ENCODE data around the gene LRMDA. TPM values are rescaled to one million over a fixed set of nuclear protein-coding genes. Genes with fewer than 3 reads are reported as not detected.

LRMDA gene
- total and polyA plus RNA-seq, 2 of the 13 experiments (the other 11 are each of a cell fraction or from before 2014, with no cell fraction given): 13.4 to 22.0 TPM

DNA sequence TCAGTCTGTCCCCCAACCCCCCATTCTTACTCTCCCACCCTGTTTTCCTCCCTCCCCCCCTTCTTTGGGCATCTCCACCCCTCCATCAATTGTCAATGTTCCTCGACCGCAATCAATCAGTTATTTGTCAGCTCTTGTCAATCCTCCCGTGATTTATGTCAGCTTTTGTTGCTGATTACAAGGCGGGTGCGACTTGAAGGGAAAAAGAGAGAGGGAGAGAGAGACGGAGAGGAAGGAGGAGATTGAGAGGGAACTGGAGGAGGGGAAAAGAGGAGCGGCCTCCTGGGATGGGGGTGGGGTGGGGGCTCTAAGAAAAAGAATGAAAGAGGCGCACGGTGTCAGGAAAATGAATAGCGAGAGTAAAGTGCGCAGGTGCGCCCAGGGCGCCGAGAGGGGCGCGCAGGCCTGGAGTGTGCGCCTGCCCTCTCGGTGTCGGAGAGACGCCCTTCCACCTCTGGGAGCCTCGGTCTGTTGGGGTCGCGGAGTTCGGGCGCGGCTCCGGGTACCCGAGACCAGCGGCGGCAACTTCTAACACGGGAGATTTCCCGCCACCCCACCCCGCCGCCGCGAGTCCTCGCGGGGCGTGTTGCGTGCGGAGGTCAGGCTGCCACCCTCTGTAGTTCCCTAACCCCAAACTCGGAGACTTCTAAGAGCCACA is 28.8 kb upstream of the LRMDA start (continued):
- TF ChIP-seq, protein P1, sequence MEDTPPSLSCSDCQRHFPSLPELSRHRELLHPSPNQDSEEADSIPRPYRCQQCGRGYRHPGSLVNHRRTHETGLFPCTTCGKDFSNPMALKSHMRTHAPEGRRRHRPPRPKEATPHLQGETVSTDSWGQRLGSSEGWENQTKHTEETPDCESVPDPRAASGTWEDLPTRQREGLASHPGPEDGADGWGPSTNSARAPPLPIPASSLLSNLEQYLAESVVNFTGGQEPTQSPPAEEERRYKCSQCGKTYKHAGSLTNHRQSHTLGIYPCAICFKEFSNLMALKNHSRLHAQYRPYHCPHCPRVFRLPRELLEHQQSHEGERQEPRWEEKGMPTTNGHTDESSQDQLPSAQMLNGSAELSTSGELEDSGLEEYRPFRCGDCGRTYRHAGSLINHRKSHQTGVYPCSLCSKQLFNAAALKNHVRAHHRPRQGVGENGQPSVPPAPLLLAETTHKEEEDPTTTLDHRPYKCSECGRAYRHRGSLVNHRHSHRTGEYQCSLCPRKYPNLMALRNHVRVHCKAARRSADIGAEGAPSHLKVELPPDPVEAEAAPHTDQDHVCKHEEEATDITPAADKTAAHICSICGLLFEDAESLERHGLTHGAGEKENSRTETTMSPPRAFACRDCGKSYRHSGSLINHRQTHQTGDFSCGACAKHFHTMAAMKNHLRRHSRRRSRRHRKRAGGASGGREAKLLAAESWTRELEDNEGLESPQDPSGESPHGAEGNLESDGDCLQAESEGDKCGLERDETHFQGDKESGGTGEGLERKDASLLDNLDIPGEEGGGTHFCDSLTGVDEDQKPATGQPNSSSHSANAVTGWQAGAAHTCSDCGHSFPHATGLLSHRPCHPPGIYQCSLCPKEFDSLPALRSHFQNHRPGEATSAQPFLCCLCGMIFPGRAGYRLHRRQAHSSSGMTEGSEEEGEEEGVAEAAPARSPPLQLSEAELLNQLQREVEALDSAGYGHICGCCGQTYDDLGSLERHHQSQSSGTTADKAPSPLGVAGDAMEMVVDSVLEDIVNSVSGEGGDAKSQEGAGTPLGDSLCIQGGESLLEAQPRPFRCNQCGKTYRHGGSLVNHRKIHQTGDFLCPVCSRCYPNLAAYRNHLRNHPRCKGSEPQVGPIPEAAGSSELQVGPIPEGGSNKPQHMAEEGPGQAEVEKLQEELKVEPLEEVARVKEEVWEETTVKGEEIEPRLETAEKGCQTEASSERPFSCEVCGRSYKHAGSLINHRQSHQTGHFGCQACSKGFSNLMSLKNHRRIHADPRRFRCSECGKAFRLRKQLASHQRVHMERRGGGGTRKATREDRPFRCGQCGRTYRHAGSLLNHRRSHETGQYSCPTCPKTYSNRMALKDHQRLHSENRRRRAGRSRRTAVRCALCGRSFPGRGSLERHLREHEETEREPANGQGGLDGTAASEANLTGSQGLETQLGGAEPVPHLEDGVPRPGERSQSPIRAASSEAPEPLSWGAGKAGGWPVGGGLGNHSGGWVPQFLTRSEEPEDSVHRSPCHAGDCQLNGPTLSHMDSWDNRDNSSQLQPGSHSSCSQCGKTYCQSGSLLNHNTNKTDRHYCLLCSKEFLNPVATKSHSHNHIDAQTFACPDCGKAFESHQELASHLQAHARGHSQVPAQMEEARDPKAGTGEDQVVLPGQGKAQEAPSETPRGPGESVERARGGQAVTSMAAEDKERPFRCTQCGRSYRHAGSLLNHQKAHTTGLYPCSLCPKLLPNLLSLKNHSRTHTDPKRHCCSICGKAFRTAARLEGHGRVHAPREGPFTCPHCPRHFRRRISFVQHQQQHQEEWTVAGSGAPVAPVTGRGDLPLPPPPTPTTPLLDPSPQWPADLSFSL (CRISPR knock-in tag; IDR thresholded peaks at IDR 0.05): no peak
- TF ChIP-seq PRMT3 (CRISPR knock-in tag; IDR thresholded peaks at IDR 0.05; ENCODE audit: borderline replicate concordance, low read depth): no peak
- TF ChIP-seq, protein P2, sequence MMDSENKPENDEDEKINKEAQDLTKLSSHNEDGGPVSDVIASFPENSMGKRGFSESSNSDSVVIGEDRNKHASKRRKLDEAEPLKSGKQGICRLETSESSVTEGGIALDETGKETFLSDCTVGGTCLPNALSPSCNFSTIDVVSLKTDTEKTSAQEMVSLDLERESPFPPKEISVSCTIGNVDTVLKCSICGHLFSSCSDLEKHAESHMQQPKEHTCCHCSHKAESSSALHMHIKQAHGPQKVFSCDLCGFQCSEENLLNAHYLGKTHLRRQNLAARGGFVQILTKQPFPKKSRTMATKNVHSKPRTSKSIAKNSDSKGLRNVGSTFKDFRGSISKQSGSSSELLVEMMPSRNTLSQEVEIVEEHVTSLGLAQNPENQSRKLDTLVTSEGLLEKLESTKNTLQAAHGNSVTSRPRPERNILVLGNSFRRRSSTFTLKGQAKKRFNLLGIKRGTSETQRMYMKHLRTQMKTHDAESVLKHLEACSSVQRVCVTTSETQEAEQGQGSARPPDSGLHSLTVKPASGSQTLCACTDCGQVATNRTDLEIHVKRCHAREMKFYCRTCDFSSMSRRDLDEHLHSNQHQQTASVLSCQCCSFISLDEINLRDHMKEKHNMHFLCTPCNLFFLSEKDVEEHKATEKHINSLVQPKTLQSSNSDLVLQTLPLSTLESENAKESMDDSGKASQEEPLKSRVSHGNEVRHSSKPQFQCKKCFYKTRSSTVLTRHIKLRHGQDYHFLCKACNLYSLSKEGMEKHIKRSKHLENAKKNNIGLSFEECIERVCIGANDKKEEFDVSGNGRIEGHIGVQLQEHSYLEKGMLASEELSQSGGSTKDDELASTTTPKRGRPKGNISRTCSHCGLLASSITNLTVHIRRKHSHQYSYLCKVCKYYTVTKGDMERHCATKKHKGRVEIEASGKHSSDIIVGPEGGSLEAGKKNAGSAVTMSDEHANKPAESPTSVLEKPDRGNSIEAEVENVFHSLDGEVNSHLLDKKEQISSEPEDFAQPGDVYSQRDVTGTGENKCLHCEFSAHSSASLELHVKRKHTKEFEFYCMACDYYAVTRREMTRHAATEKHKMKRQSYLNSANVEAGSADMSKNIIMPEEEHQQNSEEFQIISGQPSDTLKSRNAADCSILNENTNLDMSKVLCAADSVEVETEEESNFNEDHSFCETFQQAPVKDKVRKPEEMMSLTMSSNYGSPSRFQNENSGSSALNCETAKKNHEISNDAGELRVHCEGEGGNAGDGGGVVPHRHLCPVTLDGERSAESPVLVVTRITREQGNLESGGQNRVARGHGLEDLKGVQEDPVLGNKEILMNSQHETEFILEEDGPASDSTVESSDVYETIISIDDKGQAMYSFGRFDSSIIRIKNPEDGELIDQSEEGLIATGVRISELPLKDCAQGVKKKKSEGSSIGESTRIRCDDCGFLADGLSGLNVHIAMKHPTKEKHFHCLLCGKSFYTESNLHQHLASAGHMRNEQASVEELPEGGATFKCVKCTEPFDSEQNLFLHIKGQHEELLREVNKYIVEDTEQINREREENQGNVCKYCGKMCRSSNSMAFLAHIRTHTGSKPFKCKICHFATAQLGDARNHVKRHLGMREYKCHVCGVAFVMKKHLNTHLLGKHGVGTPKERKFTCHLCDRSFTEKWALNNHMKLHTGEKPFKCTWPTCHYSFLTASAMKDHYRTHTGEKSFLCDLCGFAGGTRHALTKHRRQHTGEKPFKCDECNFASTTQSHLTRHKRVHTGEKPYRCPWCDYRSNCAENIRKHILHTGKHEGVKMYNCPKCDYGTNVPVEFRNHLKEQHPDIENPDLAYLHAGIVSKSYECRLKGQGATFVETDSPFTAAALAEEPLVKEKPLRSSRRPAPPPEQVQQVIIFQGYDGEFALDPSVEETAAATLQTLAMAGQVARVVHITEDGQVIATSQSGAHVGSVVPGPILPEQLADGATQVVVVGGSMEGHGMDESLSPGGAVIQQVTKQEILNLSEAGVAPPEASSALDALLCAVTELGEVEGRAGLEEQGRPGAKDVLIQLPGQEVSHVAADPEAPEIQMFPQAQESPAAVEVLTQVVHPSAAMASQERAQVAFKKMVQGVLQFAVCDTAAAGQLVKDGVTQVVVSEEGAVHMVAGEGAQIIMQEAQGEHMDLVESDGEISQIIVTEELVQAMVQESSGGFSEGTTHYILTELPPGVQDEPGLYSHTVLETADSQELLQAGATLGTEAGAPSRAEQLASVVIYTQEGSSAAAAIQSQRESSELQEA (CRISPR knock-in tag; IDR thresholded peaks at IDR 0.05; ENCODE audit: not compliant biosample characterization): peak; percentile 11
- TF ChIP-seq, protein P3, sequence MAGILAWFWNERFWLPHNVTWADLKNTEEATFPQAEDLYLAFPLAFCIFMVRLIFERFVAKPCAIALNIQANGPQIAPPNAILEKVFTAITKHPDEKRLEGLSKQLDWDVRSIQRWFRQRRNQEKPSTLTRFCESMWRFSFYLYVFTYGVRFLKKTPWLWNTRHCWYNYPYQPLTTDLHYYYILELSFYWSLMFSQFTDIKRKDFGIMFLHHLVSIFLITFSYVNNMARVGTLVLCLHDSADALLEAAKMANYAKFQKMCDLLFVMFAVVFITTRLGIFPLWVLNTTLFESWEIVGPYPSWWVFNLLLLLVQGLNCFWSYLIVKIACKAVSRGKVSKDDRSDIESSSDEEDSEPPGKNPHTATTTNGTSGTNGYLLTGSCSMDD (CRISPR knock-in tag; IDR thresholded peaks at IDR 0.05): no peak
- TF ChIP-seq SMARCC2 (IDR thresholded peaks at IDR 0.05): no peak
- TF ChIP-seq, protein P4, sequence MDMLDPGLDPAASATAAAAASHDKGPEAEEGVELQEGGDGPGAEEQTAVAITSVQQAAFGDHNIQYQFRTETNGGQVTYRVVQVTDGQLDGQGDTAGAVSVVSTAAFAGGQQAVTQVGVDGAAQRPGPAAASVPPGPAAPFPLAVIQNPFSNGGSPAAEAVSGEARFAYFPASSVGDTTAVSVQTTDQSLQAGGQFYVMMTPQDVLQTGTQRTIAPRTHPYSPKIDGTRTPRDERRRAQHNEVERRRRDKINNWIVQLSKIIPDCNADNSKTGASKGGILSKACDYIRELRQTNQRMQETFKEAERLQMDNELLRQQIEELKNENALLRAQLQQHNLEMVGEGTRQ (IDR thresholded peaks at IDR 0.05; ENCODE audit: low read depth, low read length): no peak
- TF ChIP-seq, protein P4 (CRISPR knock-in tag; IDR thresholded peaks at IDR 0.05; ENCODE audit: borderline replicate concordance): peak; percentile 72; the same call in 1 of the 2 replicates
- TF ChIP-seq ZBTB3 (CRISPR knock-in tag; IDR thresholded peaks at IDR 0.05; ENCODE audit: borderline replicate concordance, low read depth): no peak
- no peak for TF ChIP-seq FOXP1 (IDR thresholded peaks at IDR 0.05)
- peak; percentile 42; the same call in 1 of the 2 replicates for TF ChIP-seq FOXP1 (CRISPR knock-in tag; IDR thresholded peaks at IDR 0.05)

Measured in HepG2 (cell line).